Measurements from ENCODE around the gene PLD4.

GRCh38 chr14:104882325-104882973 lies 42.2 kb upstream of the PLD4 start:
- no peak for TF ChIP-seq POLR2A (IDR thresholded peaks at IDR 0.05)
- TF ChIP-seq CTCF (IDR thresholded peaks at IDR 0.05) = no peak
